Measurements from ENCODE around the gene PRKCI.
"Not testable (repeated sequence)": the region's sequence is repeated elsewhere in the genome, so short reads cannot be mapped to it uniquely, and the experiment has no call there.

The PRKCI gene

DNA sequence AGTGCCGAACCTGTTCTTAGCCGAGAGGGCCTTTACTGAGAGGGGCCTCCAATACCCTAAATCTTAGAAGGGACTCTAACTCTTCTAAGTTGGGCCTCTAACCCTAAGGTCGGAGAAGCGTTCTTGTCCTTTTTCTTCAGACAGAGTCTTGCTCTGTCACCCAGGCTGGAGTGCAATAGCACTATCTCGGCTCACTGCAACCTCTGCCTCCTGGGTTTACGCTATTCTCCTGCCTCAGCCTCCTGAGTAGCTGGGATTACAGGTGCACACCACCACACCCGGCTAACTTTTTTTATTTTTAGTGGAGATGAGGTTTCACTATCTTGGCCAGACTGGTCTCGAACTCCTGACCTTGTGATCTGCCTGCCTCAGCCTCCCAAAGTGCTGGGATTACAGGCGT lies 120.0 kb downstream of the PRKCI start:
- DNase-seq (ENCODE audit: low spot score), result not testable (repeated sequence)

DNA sequence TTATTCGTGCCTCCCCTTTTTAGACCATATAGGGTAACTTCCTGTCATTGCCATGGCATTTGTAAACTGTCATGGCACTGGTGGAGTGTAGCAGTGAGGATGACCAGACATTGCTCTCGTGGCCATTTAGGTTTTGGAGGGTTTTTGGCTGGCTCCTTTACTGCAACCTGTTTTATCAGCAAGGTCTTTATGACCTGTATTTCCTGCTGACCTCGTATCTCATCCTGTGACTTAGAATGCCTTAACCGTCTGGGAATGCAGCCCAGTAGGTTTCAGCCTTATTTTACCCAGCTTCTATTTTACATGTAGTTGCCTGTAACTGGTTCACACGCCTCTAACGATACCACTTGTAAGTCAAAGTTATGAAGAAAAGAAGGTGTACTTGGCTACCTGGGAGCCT lies 121.6 kb downstream of the PRKCI start:
- not testable (repeated sequence) for DNase-seq (ENCODE audit: low spot score)

DNA sequence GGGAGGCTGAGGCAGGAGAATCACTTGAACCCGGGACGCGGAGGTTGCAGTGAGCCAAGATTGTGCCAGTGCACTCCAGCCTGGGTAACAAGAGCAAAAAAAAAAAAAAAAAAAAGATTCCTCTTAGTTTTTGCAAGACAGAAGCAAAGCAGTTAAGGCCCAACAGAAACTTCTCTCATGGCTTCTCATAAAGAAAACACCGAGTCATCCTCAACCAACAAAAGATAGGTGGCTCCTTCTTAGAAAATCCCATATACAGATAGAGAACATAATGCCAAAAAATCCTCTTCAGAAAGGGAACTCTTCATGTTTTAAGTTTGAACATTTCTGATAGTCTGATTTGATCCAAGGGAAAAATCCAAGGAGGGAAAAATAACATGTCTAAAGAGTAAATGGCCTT lies 122.7 kb downstream of the PRKCI start:
- no peak for DNase-seq (ENCODE audit: low spot score)

DNA sequence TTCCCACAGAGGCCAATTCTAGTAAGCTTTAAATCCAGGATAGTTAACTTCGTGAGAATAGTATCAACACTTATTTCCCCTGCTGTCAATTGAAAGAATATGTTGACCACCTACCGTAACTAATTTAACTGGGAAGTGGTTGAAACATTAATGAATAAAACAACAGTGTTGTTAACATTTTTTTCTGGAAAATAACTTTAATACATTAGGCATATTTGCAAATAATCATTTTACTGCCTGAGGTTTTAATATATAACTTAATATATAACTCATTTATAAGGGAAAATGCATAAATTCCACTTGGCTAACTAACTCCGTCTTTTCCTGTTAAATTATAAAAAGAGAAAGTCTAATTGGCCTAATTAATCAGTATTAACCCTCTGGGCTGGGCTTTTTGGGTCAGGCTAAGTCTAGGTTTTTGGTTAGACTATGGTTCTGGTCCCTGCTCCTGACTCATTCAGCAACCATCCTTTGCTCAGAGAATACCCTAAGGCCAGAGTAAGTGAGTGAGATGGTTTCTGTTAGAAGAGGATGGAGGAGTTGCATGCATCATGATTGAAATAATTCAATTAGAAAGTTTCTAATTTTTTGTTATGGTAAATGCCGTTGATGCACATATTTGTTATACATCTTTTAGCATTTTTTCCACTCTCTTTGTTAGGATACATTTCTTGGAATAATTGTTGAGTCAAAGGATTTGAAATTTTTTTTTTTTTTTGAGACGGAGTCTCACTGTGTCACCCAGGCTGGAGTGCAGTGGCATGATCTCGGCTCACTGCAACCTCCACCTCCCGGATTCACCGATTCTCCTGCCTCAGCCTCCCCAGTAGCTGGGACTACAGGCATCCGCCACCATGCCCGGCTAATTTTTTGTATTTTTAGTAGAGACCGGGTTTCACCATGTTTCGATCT lies 124.5 kb downstream of the PRKCI start:
- DNase-seq (ENCODE audit: low spot score), result no peak

DNA sequence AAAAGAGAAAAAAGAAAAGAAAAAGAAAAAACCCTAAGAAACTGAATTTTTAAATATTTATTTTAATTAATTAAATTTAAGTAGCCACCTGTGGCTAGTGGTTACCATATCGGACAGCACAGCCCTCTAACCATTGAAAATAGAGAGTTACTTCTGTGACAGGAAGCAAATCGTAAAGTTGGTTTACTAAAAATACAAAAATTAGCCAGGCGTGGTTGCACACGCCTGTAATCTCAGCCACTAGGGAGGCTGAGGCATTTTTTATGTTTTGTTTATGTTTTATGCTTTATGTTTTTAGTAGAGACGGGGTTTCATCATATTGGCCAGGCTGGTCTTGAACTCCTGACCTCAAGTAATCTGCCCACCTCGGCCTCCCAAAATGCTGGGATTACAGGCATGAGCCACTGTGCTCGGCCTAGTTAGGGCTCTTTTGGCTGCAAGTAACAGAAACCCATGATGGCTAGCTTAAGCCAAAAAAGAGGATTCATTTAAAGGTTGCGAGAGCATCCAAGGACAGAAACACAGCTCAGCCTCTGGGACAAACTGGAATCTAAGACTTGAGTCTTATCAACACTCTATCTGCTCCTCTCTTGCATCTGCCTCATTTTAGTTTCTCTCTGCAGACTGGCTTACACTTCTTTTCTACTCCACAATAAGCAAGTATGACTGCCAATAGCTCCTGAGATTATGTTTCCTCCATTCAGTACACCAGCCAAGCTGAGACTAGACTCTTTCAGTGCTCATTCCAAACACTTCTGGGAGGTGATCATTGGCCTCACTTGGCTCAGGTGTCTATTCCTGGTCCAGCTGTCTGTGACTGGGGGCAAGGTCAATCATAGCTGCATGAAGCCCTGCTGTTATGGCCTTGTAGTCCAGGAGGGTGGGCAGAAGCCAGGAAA lies 128.5 kb downstream of the PRKCI start:
- DNase-seq (ENCODE audit: low spot score), result no peak

DNA sequence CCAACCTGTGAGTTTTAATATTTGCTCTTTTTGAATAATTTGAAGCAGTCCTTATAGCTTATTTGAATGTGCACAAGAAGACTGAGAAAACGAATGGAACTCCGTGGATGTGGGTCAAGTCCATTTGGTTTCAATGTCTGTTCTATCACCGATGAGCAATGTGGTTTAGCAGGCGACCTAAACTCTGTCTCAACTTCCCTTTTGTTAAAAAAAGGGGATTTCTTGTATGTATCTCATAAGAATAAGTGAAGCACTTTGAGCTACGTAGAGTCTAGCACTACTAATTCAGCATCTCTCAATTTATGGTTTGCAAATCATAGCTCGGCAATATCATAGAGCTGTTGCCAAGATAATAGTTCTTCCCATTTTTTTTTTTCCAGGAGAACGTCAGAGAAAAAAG lies 130.7 kb downstream of the PRKCI start:
- no peak for DNase-seq (ENCODE audit: low spot score)

DNA sequence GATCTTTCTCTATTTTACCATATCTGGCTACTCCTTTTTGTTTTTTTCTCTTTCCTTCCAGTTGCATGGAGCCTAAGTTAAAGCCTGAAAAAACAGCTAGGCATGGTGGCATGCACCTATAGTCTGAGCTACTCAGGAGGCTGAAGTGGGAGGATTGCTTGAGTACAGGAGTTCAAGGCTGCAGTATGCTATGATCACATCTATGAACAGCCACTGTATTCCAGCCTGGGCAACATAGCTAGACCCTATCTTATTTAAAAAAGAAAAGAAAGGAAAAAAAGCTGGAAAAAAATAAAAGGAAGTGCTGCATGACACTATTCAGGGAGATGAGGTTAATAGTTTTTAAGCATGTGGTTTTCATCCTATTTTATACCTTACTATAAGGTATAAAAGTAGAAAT lies 131.3 kb downstream of the PRKCI start:
- no peak for DNase-seq (ENCODE audit: low spot score)

DNA sequence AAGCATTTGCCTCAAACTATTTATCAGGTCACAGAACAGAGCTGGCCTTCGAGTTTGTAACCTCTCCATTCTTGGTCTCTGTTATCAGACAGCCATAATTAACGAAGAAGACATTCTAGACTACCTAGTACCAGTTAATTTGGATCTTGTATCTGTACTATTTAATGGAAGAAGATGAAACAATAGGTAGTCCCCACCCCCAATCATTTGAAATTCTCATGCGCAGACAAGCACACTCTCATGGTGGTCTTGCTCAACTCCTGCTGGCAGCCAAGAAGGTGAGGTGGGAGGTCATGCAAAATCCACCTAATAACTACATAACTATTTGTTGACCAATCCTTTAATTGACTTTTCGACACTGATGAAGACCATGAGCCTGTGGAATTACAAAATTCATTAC lies 132.5 kb downstream of the PRKCI start:
- DNase-seq (ENCODE audit: low spot score), result no peak

Small RNA genes within 50 kb of the gene (small RNA-seq; reads per million reads assigned to genes)
- 0 reads per million in 2 experiments for gene RF00019
